C4-2B (cell line): ENCODE data around the gene GBA2.

Source experiments
- H3K27ac ChIP-seq: fragments of 450-650 bp; 2 replicates; pipeline ENCODE4 v1.5.1; 2017
- CTCF ChIP-seq: fragments of 450-650 bp; conservative IDR thresholded peaks from 2 replicates; pipeline ENCODE4 v1.5.1; 2017; ENCODE audit warnings: mild to moderate bottlenecking
- ZFX ChIP-seq: fragments of 450-650 bp; IDR thresholded peaks from 2 replicates; pipeline ENCODE4 v1.6.1; 2017

The GBA2 gene

GRCh38 chr9:35791297-35791921, 42.4 kb upstream of the GBA2 start, which contains the start of gene NPR2:
Gene NPR2, plus strand, starts transcription at chr9:35791591. Its CDS starts 818 bp downstream, at chr9:35792409.
- no peak within 1 kb of the TSS for H3K27ac ChIP-seq

GRCh38 chr9:35790385-35791296, 41.6 kb upstream of the GBA2 start:
- TF ChIP-seq CTCF = peak; percentile 93
- no peak for TF ChIP-seq ZFX

More at GRCh38 chr9:35791297-35791921, 42.4 kb upstream of the GBA2 start, which contains the start of gene NPR2:
- TF ChIP-seq ZFX = no peak
- TF ChIP-seq CTCF = no peak

GRCh38 chr9:35790025-35790384, 41.0 kb upstream of the GBA2 start:
- no peak for TF ChIP-seq CTCF
- TF ChIP-seq ZFX = no peak
- H3K27ac ChIP-seq = no peak overlapping the region

More at GRCh38 chr9:35790385-35791296, 41.6 kb upstream of the GBA2 start:
- no peak overlapping the region for H3K27ac ChIP-seq

- no peak for TF ChIP-seq CTCF
- TF ChIP-seq ZFX = no peak
Measured at GRCh38 chr9:35789541-35789940, 40.5 kb upstream of the GBA2 start.

GRCh38 chr9:35783418-35783817, 34.4 kb upstream of the GBA2 start:
- no peak overlapping the region for H3K27ac ChIP-seq
- no peak for TF ChIP-seq ZFX
- no peak for TF ChIP-seq CTCF

More at GRCh38 chr9:35789541-35789940, 40.5 kb upstream of the GBA2 start:
- no peak overlapping the region for H3K27ac ChIP-seq

GRCh38 chr9:35781066-35781465, 32.0 kb upstream of the GBA2 start:
- H3K27ac ChIP-seq = no peak overlapping the region
- TF ChIP-seq CTCF (no peak), ZFX (no peak)

GRCh38 chr9:35778496-35778895, 29.5 kb upstream of the GBA2 start:
- no peak for TF ChIP-seq CTCF
- TF ChIP-seq ZFX = no peak
- no peak overlapping the region for H3K27ac ChIP-seq
